GM19324 (cell line): Measurements from ENCODE around the gene FXYD3.
"Not testable (repeated sequence)": the region's sequence is repeated elsewhere in the genome, so short reads cannot be mapped to it uniquely, and the experiment has no call there.

Experiments used
- ATAC-seq: cut with Tn5 transposase; IDR thresholded peaks from one replicate; pipeline ENCODE4 v1.9.1; 2021; ENCODE audit warnings: mild to moderate bottlenecking, moderate library complexity; ENCODE audit not compliant: unreplicated experiment, low FRiP score

FXYD3 gene

DNA sequence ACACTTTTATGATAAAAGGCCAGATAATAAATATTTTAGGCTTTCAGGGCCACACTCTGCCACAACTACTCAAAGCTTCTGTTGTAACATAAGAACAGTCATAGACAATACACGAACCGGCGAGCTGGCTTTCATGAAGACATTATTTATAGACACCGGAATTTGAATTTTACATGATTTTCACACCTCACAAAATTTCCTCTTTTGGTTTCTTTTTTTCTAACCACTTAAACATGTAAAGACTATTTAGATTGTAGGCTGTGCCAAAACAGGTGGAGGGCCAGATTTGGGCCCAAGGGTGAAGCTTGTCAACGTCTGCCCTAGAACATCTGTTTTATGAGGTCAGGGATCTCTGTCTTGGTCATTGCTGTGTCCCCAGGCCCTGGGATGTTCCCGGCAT is 29.7 kb upstream of the FXYD3 start:
- ATAC-seq, result peak; percentile 57

DNA sequence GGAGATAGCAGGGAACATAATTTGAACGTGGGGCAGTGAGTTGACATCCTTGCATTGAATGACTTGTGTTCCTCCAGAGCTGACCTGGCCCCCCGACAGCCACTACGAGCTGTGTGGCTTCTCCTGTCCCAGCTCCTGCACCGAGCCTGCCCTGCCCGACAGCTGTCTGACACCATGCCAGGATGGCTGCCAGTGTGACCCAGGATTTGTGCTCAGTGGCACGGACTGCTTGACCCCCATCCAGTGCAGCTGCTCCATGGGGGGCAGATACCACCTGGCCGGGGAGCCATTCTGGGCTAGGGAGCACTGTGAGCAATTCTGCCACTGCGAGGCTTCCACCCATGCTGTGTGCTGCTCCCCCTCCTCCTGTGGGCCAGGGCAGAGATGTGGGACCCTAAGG is 29.2 kb upstream of the FXYD3 start:
- no peak for ATAC-seq

GRCh38 chr19:35087393-35087792 is 28.2 kb upstream of the FXYD3 start:
- no peak for ATAC-seq

DNA sequence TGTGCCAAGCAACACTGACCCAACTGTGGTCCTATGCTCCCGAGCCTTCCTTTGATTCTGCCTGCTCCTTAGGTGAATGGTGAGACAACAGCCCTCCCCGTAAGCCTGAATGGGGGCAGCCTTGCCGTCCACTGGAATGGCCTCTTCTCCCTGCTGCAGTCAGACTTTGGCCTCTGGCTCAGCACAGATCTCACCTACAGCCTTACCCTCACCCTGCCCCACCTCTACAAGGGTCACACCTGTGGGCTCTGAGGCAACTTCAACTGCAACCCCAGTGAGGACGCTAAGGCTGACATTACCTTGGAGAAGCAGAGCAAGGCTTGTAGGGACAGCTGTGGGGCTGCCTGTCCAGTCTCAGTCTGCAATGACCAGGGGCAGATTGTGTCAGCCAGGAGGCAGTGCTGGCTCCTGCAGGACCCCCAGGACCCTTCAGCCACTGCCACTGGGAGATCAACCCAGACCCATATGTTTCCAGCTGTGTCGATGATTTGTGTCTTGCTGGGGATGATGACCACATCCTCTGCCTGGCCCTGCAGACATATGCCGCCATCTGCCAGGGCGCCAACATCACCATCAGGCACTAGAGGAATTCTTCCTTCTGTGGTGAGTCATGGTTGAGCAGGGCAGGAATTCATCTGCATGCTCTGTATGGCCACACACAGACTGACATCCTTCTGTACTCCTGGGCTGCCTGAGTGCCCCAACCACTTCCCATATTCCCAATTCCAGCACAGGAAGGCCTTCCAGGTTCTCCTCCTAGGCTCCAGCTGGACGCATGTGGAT is 27.3 kb upstream of the FXYD3 start:
- ATAC-seq, result no peak

GRCh38 chr19:35089554-35089953 is 26.1 kb upstream of the FXYD3 start:
- ATAC-seq, result no peak

- ATAC-seq, result no peak
Measured at GRCh38 chr19:35090160-35090505, 25.5 kb upstream of the FXYD3 start.

DNA sequence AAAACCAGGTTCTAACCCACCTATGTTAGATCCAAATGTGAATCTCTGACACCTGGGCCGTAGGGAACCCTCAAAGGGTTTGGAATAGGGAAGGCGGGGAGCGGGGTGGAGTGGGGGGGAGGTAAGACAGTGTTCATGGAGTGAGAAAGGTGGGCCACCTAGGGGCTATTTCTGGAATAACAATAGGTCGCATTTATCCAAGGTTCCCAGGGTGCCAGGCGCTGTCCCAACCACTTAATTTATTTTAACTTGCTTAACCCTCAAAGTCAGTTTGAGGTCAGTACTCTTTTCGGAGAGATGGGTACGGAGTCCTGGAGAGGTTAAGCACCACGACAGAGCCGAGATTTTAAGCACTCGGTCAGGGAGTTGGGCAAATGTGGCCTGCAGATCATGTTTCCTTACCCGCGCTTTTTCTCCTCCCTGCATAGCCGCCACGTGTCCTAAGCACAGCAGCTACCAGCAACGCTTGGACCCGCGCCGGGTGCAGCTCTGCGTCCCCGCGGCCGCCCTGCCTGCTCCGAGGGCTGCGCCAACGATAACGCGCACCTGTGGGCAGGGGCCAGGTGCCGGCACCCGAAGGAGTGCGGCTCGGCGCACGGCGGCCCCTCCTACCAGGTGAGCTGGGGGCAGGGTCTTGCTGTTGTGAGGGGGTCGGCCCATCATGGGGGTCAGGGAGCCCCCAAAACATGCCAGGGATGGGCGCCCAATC is 25.0 kb upstream of the FXYD3 start:
- ATAC-seq, result no peak

GRCh38 chr19:35093430-35093829 is 22.2 kb upstream of the FXYD3 start:
- no peak for ATAC-seq

GRCh38 chr19:35093941-35094647 is 21.5 kb upstream of the FXYD3 start:
- no peak for ATAC-seq

- no peak for ATAC-seq
Measured at GRCh38 chr19:35094656-35095055, 21.0 kb upstream of the FXYD3 start.

- no peak for ATAC-seq
Measured at GRCh38 chr19:35095667-35096368, 19.8 kb upstream of the FXYD3 start.

- ATAC-seq, result no peak
Measured at GRCh38 chr19:35098413-35099049, 17.1 kb upstream of the FXYD3 start.

DNA sequence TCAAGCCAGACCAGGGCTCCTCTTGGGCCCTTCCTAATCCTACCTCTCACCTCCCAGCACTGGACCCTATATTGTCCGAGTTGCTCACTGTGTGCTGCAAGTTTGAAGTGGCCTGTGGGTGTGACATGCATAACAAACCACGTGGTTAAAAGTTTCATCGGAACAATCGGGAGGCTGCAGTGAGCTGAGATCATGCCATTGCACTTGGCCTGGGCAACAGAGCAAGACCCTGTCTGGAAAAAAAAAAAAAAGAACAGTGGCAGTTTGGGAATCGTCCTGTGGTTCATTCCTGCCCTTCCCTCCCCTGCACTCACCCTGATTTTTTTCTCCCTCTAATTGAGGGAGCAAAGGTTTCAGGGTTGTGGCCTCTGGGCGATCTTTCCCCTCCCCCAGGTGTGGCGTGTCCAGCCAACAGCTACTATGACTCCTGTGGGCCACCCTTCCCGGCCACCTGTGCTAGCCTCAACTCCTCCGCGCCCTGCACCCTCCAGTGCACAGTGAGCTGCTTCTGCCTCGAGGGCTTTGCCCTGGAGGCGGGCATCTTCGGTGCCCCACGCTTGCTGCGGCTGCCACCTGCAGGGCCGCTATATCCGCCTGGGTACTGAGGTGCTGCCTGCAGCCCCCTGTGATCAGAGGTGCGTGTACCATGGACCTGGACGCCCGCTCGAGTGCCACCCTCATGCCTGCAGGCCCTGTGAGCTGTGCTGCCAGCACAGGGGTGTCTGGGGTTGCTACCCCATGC is 16.3 kb upstream of the FXYD3 start:
- no peak for ATAC-seq

GRCh38 chr19:35099897-35100275 is 15.7 kb upstream of the FXYD3 start:
- ATAC-seq, result no peak

GRCh38 chr19:35100588-35101533 is 14.8 kb upstream of the FXYD3 start:
- no peak for ATAC-seq

DNA sequence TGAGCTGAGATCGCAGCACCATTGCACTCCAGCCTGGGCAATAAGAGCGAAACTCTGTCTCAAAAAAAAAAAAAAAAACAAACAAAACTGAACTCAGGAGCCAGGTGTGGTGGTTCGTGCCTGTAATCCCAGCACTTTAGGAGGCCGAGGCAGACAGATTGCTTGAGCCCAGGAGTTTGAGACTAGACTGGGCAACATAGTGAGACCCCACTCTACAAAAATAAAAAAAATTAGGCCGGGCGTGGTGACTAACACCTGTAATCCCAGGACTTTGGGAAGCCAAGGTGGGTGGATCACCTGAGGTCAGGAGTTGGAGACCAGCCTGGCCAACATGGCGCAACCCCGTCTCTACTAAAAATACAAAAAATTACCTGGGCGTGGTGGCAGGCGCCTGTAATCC is 13.7 kb upstream of the FXYD3 start:
- not testable (repeated sequence) for ATAC-seq

DNA sequence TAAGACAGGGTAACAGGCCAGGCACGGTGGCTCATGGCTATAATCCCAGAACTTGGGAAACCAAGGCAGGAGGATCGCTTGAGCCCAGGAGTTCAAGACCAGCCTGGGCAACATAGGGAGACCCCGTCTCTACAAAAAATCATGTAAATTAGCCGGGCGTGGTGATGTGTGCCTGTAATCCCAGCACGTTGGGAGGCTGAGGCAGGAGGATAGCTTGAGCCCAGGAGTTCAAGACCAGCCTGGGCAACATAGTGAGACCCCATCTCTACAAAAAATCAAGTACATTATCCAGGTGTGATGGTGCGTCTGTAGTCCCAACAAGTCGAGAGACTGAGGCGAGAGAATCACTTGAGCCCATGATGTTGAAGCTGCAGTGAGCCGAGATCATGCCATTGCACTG is 12.0 kb upstream of the FXYD3 start:
- not testable (repeated sequence) for ATAC-seq

DNA sequence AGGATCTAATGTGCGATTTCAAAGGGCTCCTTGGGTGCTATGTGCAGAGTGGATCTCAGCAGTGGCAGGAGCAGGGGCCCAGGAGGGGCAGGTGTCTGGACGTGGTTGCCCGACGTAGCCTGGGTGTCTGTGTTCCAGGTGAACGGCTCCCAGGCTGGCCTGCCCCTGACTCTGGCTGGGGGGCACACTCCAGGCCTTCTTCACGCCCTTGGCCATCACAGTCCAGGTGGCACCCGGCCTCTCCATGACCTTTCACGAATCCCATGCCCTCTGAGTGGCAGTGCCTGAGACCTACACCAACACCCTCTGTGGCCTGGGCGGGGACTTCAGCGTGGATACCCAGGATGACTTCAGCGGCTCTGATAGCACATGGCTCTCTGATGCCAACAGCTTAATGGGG is 11.3 kb upstream of the FXYD3 start:
- ATAC-seq, result no peak

GRCh38 chr19:35105047-35105410 is 10.6 kb upstream of the FXYD3 start:
- no peak for ATAC-seq
